Stimulated activated CD8-positive, alpha-beta memory T cell treated with anti-CD3 and anti-CD28 coated beads, Interleukin-2, amount 100 ng/mL, for 1 hour (primary cell): Measurements from ENCODE around the gene PRDM16.

ENCODE experiments used
- DNase-seq, 2 donors: peaks; one replicate each; pipeline ENCODE4 v3.0.0-alpha.2; 2020; ENCODE audit warnings: low read depth in 2 of 2

The PRDM16 gene

GRCh38 chr1:3352952-3353331 lies 283.9 kb downstream of the PRDM16 start:
- no peak for DNase-seq

- no peak for DNase-seq
Observed at GRCh38 chr1:3353876-3354275, 284.9 kb downstream of the PRDM16 start.

- no peak for DNase-seq
Observed at GRCh38 chr1:3355089-3355488, 286.1 kb downstream of the PRDM16 start.

- no peak for DNase-seq
Observed at GRCh38 chr1:3355894-3356826, 287.2 kb downstream of the PRDM16 start.

- DNase-seq = no peak
Observed at GRCh38 chr1:3356827-3357460, 287.9 kb downstream of the PRDM16 start.

- DNase-seq = no peak
Observed at GRCh38 chr1:3357526-3358297, 288.7 kb downstream of the PRDM16 start.

GRCh38 chr1:3359351-3359750 lies 290.3 kb downstream of the PRDM16 start:
- no peak for DNase-seq

GRCh38 chr1:3359756-3360440 lies 290.9 kb downstream of the PRDM16 start:
- no peak for DNase-seq

- DNase-seq = no peak
Observed at GRCh38 chr1:3360646-3361257, 291.7 kb downstream of the PRDM16 start.

- DNase-seq = no peak
Observed at GRCh38 chr1:3363023-3363422, 294.0 kb downstream of the PRDM16 start.

- DNase-seq = no peak
Observed at GRCh38 chr1:3363756-3364155, 294.8 kb downstream of the PRDM16 start.

GRCh38 chr1:3364551-3364950 lies 295.5 kb downstream of the PRDM16 start:
- no peak for DNase-seq

GRCh38 chr1:3364983-3365382 lies 296.0 kb downstream of the PRDM16 start:
- no peak for DNase-seq

- DNase-seq = no peak
Observed at GRCh38 chr1:3365523-3366125, 296.6 kb downstream of the PRDM16 start.

GRCh38 chr1:3366126-3367051 lies 297.4 kb downstream of the PRDM16 start:
- DNase-seq = no peak

GRCh38 chr1:3367376-3367775 lies 298.4 kb downstream of the PRDM16 start:
- DNase-seq = no peak

- no peak for DNase-seq
Observed at GRCh38 chr1:3368059-3368458, 299.1 kb downstream of the PRDM16 start.

- DNase-seq = no peak
Observed at GRCh38 chr1:3368711-3369445, 299.9 kb downstream of the PRDM16 start.

GRCh38 chr1:3369446-3370076 lies 300.6 kb downstream of the PRDM16 start:
- DNase-seq = no peak
